H4 (cell line): ENCODE data around the gene PPAN. TPM values are rescaled to one million over a fixed set of nuclear protein-coding genes. Genes with fewer than 3 reads are reported as not detected.

ENCODE experiments used
- DNase-seq: peaks from one replicate; pipeline ENCODE4 v3.0.0-alpha.2; 2015; ENCODE audit warnings: low spot score
- total RNA-seq: library from RNA; depleted of rRNA; stranded (reverse); fragments of >200 nt; shearing (Covaris generic); gene quantifications from 2 replicates; pipeline ENCODE4 v1.2.3, GENCODE V29; 2014

Gene PPAN
- total RNA-seq, 1 experiment from 2014 or later = 20.1 TPM

DNA sequence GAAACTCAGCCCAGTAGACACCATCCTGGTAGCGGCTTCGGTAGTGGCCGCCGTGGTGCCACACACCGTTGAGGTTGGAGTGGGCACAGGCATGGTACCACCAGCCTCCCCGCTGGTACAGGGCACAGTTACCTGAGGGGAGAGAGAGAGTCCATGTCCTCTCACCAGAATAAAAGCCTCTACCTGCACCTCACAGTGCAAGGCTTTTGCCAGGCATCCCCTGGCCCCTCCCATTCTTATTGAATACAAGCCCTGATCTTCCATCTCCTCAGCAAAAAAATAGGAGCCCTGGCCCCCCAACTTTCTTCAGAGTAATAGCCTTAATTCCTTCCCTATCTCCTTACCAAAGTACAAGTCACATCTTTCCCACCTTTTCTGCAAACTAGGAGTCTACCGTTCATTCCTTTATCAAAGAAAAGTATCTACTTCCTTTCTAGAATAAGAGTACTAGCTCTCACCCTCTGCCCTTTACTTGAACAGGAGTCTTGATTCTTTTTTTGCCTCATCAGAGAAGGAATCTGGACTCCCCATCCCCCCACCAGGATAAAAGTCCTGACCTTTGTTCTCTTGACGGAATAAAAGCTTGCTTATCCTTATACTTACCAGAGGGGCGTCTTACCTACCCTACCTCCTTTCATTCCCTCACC lies 13.4 kb upstream of the PPAN start:
- no peak for DNase-seq

- DNase-seq = no peak
These were observed 12.6 kb upstream of the PPAN start for GRCh38 chr19:10093295-10094186.

DNA sequence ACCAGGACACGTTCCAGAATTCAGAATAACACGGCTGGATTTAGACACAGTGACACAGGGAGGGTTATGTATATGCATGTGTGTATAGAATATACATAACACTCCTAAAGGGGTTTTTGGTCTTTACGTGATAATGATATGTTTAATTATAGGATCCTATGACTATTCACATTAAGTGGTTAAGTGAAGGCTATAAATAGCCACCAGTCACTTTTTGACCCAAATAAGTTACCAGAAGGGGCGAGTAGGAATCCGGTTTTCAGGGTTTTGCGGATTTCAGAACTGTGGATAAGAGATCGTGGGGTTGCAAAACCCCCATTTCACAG lies 10.6 kb upstream of the PPAN start:
- no peak for DNase-seq

DNA sequence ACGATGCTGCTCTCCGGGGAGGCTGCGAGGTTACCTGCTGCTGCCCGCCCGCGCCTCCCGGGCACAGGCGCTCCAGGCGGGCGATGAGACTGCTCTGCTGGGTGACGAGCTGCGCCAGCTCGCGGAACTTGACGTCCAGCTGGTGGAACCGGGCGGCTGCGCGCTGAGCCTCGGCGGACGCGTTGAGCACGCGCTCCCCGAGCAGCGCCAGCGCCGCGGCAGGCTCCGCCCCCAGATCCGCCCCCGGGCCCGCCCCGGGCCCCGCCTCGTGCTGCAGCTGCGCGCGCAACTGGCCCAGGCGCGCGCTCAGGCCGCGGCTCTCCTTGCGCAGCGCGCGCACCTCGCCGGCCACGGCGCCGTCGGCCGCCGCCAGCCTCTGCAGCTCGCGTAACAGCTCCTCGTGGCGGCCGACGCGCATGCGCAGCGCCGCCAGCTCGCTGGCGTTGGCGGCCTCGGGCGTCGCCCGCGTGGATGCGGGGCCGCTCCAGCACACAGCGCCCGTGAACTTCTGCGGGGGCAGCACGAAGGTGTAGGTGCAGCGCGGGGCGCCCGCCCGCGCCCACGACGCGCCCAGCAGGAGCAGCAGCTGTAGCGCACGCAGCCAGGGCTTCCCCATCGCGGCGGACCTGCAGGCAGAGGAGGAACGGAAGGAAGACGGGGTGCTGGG lies 10.1 kb upstream of the PPAN start:
- peak; percentile 85 for DNase-seq

- no peak for DNase-seq
These were observed 9.6 kb upstream of the PPAN start for GRCh38 chr19:10096615-10096963.

DNA sequence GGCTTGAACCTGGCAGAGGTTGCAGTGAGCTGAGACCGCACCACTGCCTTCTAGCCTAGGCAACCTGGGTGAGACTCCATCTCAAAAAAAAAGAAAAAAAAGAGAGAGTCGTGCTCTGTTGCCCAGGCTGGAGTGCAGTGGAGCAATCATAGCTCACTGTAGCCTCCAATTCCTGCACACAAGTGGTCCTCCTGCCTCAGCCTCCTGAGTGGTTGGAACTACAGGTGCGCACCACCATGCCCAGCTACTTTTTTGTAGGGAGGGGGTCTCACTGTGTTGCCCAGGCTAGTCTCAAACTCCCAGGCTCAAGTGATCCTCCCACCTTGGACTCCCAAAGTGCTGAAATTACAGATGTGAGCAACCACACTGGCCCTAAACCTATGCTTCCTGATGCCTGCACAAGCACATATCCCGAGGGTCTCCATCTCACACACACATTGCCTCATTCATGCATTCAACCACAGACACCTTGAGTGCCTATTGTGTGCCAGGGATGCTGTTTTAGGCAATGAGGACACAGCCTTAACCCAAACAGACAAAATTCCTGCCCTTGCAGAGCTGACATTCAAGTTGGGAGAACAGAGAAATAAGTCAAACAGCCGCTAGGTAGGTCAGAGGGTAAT lies 5.9 kb upstream of the PPAN start:
- DNase-seq = no peak

- no peak for DNase-seq
These were observed 3.4 kb upstream of the PPAN start for GRCh38 chr19:10102787-10103236.

GRCh38 chr19:10104130-10104513 lies 2.0 kb upstream of the PPAN start:
- DNase-seq = no peak

DNA sequence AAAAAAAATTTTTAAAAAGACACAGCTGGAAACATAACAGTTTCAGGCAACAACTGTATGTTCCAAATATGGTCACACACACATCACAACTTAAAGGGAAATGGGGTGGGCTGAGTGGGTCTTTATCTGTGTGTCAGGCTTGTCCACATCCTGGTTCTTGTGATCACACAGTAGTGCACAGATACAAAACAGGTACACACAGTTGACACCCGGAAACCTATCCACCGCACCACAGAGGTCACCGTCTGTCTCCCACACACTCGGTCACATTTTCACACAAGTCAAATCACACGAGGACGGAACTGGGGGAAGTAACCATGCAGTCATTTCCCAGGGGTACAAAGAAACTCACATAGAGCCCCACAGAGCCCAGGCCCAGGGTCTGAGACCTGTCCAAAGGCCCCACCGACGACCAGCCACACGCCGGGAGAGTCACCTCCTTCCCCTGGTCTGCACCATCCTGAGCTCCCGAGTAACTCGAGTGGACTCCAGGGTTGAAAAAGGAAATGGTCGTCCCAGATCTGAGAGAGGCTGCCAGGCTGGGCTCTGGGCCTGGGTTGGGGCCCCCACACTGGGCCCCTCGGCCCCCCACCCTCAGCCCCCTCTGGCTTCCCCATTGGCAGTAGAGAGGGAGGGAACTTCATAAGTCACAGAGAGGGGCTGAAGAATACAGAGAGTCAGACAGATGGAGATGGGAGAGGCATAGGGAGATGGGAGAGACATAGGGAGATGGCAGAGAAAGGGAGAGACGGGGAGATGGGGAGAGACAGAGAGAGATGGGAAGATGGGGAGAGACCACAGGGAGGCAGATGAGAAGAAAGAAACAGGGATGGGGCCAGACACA lies 1.3 kb upstream of the PPAN start:
- no peak for DNase-seq

DNA sequence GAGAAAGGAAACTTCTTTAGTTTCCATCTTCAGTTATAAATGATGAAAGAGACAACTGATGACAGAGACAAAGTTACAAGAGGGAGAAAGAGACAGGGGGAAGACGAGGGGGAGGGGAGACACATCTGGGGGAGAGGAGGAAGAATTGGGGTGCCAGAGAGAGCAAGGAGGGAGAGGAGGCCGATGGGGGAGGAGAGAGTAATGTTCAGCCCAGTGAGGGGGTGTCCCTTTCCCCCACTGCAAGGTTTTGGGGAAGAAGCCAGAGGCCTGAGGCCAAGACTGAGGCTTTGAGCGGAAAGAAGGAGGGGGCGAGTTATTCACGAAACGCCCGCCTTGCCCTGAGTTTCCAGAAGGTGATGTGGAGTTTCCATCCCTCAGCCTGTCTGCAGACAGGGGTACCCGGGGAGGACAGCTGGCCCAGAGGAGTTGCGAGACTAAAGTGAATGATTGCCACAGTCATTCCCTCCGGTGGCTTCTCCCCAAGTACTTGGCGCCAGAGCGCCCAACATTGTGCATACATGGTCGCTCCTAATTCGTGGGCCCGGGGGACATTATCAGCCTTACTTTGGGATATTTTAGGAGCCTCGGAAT lies 558 bp upstream of the PPAN start:
- no peak for DNase-seq

DNA sequence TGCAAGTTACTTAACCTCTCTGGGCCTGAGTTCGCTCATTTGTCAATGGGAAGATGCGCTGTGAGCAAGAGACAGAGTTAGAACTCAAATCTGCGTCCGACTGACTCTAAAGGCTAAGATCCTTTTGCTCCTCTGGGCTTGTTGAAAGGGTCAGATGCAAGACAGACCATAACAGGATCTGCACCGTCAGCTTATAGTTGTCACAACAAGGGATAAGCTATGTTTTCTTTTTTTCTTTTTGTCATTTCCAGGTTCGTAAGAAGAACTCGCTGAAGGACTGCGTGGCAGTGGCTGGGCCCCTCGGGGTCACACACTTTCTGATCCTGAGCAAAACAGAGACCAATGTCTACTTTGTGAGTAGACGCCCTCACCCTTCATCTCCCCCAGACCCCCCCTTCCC lies 1.1 kb downstream of the PPAN start:
- no peak for DNase-seq

GRCh38 chr19:10107817-10108367 lies 1.7 kb downstream of the PPAN start:
- DNase-seq = no peak

- no peak for DNase-seq
These were observed 3.4 kb downstream of the PPAN start for GRCh38 chr19:10109528-10109927.

DNA sequence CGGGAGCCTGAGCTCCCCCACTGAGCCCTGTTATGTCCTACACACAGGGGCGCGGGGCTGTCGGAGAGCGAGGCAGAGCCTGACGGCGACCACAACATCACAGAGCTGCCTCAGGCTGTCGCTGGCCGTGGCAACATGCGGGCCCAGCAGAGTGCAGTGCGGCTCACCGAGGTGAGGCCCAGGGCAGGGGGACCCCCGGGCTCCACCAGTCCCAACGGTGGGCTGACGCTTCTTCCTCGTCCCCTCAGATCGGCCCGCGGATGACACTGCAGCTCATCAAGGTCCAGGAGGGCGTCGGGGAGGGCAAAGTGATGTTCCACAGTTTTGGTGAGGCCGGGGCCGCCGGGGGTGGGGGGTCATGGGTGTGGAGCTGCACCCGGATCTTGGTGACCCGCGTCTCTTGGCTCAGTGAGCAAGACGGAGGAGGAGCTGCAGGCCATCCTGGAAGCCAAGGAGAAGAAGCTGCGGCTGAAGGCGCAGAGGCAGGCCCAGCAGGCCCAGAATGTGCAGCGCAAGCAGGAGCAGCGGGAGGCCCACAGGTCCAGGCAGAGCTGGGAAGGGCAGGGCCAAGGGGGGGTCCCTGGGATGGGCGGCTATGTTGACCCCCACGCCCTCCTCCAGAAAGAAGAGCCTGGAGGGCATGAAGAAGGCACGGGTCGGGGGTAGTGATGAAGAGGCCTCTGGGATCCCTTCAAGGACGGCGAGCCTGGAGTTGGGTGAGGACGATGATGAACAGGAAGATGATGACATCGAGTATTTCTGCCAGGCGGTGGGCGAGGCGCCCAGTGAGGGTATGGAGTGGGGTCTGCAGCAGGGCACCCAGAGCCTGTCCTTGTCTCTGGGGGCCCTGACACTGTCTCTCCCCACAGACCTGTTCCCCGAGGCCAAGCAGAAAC lies 4.2 kb downstream of the PPAN start:
- DNase-seq = no peak

GRCh38 chr19:10110972-10111317 lies 4.8 kb downstream of the PPAN start:
- DNase-seq = no peak

GRCh38 chr19:10111405-10111811 lies 5.2 kb downstream of the PPAN start, which contains the start of gene P2RY11:
Gene P2RY11 (plus strand): TSS chr19:10111693. CDS start chr19:10111722, 29 bp downstream.
- DNase-seq = no peak

GRCh38 chr19:10112037-10112761 lies 6.0 kb downstream of the PPAN start:
- no peak for DNase-seq

- no peak for DNase-seq
These were observed 6.9 kb downstream of the PPAN start for GRCh38 chr19:10112895-10113591.

DNA sequence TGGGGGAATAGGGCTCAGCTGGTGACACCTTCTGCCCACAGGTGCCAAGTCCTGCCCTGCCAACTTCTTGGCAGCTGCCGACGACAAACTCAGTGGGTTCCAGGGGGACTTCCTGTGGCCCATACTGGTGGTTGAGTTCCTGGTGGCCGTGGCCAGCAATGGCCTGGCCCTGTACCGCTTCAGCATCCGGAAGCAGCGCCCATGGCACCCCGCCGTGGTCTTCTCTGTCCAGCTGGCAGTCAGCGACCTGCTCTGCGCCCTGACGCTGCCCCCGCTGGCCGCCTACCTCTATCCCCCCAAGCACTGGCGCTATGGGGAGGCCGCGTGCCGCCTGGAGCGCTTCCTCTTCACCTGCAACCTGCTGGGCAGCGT lies 7.4 kb downstream of the PPAN start:
- DNase-seq = no peak
